ENCODE results near the gene ITGA2B.
"Not testable (repeated sequence)": the region's sequence is repeated elsewhere in the genome, so short reads cannot be mapped to it uniquely, and the experiment has no call there.

ITGA2B gene

DNA sequence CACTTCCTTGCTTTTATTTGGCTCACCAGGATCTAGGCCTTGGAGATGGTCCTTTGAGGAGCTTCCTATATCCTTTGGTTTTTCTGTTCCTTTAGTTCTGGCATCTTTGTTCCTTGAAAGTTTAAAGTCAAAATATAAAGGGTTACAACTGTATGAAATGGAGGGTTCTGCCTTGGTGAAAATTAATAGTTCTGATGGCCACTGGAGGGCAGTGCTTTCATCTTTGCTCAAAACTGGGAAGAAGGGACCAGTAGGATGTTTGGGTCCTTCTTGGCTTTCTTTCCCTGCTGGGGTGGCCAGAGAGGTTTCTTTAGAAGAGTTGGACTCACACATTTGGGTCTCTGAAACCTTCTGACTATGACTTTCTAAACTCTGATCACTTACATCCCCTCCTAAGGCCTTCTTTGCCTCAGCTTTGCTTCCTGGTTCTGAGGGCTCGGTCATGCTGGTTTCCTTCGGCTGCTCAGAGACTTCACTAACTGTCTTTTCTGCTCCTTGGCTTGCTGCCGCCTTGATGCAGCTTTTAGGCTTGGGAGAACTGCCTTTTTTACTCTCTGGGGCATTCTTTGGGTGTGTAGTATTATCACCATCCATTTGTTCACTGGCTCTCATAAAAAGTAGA lies 10.9 kb upstream of the ITGA2B start:
- TF ChIP-seq, protein P1, sequence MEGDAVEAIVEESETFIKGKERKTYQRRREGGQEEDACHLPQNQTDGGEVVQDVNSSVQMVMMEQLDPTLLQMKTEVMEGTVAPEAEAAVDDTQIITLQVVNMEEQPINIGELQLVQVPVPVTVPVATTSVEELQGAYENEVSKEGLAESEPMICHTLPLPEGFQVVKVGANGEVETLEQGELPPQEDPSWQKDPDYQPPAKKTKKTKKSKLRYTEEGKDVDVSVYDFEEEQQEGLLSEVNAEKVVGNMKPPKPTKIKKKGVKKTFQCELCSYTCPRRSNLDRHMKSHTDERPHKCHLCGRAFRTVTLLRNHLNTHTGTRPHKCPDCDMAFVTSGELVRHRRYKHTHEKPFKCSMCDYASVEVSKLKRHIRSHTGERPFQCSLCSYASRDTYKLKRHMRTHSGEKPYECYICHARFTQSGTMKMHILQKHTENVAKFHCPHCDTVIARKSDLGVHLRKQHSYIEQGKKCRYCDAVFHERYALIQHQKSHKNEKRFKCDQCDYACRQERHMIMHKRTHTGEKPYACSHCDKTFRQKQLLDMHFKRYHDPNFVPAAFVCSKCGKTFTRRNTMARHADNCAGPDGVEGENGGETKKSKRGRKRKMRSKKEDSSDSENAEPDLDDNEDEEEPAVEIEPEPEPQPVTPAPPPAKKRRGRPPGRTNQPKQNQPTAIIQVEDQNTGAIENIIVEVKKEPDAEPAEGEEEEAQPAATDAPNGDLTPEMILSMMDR (IDR thresholded peaks at IDR 0.05; ENCODE audit: control insufficient read depth, insufficient read depth, low read depth, low read length, missing control alignments): peak; percentile 60
- no peak for DNase-seq (ENCODE audit: low read depth)

DNA sequence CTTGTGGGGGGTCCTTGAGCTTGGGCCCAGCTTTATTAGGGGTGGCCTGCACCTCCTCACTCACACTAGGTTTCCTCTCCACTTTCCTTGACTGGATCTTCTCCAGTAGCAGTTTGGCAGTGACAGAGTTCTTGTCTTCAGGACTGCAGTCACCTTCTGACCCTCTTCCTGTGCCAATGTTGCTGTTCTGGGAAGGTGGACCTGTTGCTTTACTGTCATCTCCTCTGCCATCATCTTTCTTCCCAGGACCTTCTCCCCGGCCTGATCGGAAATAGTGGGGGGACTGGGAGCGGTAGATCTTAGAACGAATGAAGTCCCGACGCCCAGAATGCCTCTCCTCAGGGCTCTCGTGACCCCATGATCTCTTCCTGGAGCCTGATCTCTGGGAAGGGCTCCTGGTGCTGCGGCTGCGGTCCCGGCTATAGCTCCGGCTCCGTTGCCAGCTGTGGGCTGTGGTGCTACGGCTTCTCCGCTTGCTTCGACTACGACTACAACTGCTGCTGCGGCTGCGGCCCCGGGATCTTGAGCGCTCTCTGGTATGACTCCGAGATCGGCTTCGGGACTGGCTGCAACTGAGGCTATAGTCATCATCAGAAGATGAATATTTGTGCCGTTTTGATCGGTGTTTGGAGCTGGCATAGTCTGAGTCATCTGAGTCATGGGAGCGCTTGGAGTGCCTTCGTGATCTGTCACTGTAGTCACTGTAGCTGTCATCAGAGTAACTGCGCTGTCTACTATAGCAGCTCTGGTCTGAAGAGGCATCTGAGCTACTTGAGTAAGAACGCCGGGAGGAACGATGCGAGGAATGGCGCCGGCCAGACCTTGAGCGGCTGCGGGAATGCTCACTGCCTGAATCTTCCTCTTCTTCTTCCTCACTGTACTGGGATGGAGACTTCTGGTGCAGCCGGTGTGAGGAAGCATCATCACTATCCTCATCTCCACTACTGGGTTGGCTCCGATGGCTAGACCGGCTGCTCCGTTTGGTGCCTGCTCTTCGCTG lies 9.5 kb upstream of the ITGA2B start:
- TF ChIP-seq, protein P1 (IDR thresholded peaks at IDR 0.05; ENCODE audit: control insufficient read depth, insufficient read depth, low read depth, low read length, missing control alignments): no peak
- DNase-seq (ENCODE audit: low read depth): no peak
- no peak overlapping the region for H3K4me3 ChIP-seq (ENCODE audit: control insufficient read depth, low read depth, low read length)

More for the DNA sequence above, 10.9 kb upstream of the ITGA2B start:
- H3K4me3 ChIP-seq (ENCODE audit: control insufficient read depth, low read depth, low read length): no peak overlapping the region

DNA sequence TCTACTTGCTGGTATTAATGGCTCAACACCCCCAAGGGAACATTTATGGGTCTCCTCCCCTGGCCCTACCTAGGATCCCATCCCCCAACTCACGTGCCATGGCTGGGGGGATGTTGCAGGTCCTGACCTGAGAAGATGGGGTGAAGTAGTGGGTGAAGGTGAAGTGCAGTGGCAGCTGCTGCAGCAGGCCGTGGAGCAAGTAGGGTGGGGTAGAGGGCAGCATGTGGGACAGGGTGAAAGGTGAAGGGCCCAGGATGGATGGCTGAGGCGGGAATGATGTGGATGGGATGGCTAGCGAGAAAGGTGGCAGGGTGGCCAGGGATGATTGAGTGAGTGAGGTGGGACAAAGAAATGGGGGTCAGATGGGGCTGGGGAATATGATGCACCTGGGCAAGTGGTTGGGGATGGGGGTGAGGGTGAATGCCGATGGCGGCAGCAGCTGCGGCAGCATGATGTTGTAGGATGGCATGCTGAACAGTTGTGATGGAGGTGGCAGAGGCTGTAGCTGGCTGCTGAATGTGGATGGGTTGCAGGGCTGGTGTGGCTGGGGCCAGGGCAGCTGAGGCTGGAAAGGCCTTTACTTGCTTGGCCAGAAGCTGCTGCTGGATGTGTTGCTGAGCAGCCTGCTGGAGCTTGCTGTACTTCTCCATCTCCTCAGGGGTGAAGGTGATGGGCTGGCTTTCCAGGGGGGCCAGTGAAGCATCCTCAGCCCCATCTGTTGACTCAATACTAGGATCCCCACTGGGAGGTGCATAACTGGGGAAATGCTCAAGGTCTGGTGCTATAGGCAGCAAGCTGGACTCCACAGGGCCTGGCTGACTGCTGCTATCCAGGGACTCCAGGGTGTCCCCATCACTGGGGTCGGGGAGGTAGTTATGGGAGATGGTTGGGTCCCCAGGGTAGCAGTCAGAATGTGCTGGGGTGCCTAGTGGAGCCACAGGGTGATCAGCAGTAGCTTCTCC lies 8.3 kb upstream of the ITGA2B start:
- no peak overlapping the region for H3K4me3 ChIP-seq (ENCODE audit: control insufficient read depth, low read depth, low read length)
- DNase-seq (ENCODE audit: low read depth): no peak
- TF ChIP-seq, protein P1 (IDR thresholded peaks at IDR 0.05; ENCODE audit: control insufficient read depth, insufficient read depth, low read depth, low read length, missing control alignments): no peak

DNA sequence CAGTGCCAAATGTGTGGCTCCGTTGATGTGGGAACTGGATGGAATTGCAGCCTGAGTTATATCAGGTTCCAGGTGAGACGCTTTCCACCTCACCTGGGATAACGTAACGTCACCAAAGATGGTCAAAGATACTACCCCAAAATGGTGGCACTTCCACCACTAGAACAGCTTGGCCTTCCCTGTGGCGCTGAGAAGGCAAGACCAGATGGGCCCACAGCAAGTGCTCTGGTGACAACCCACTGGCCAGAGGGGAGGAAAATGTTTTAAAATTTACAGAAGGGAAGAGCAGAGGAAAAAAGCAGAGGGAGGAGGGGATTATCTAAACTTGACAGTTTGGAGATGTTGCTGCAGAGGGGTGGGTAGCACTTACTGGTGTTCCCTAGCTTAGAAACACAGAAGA lies 7.5 kb upstream of the ITGA2B start:
- no peak overlapping the region for H3K4me3 ChIP-seq (ENCODE audit: control insufficient read depth, low read depth, low read length)
- DNase-seq (ENCODE audit: low read depth): no peak
- TF ChIP-seq, protein P1 (IDR thresholded peaks at IDR 0.05; ENCODE audit: control insufficient read depth, insufficient read depth, low read depth, low read length, missing control alignments): no peak

DNA sequence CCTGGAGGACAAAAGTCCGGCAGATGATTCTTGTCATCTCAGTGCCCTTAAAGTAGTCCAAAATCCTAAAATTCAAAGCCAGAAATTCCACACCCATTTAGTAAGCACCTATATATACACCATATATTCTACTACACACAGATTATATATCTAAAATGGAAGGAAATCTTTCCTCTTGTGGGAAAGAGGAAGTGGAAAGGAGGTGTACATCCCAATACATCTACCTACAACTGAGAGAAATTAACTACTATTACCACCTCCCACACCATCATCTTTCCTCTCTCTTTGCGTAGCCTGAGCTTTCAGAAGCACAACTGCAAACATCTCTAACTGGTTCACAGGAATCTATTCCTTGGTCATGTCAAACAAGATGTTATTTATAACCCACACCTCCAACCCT lies 5.4 kb upstream of the ITGA2B start:
- TF ChIP-seq, protein P1 (IDR thresholded peaks at IDR 0.05; ENCODE audit: control insufficient read depth, insufficient read depth, low read depth, low read length, missing control alignments): no peak
- no peak overlapping the region for H3K4me3 ChIP-seq (ENCODE audit: control insufficient read depth, low read depth, low read length)
- no peak for DNase-seq (ENCODE audit: low read depth)

DNA sequence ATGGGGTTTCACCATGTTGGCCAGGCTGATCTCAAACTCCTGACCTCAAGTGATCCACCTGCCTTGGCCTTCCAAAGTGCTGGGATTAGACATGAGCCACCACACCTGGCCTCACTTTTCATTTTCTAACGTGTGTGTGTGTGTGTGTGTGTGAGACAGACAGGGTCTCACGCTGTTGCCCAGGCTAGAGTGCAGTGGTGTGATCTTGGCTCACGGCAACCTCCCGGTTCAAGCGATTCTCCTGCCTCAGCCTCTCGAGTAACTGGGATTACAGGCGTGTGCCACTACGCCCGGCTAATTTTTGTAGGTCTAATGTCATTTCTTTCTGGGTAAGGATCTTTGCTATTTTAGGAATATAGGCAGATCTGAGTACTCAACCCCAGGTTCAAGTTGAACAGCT lies 4.7 kb upstream of the ITGA2B start:
- not testable (repeated sequence) for DNase-seq (ENCODE audit: low read depth); H3K4me3 ChIP-seq (ENCODE audit: control insufficient read depth, low read depth, low read length)

All from AG09309 (cell line).